Limb (tissue), 2 donors: ENCODE data around the gene ADAMTS17.
"Not testable (repeated sequence)": the region's sequence is repeated elsewhere in the genome, so short reads cannot be mapped to it uniquely, and the experiment has no call there.

Experiments used
- DNase-seq, 2 donors: peaks; one replicate each; pipeline ENCODE4 v3.0.0-alpha.2; 2016; ENCODE audit errors: extremely low spot score in 2 of 2

Gene ADAMTS17

DNA sequence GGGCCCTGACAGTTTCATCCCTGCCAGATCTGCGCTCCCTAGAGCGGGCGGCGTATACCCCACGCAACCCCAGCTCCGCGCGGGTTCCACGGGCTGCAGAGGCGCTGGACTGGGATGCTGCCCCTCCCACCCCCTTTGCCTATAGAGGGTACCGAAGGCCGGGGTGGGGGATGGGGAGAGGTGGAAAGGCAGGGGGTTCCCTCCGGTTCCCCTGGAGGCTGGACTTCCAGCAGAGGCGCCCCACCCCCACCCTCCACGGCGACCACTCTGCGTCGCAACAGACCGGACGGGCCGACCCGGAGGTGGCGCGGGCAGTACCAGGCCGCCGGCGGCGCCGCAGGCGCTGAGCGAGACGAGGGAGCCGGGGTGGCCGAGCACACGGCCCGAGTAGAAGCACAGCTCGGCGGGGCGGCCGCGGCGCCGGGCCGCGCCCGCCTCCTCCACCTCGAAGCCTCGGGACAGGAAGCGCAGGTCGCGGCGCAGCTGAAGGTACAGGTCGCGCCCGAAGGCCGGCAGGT, 995 bp downstream of the ADAMTS17 start:
- peak in 1 of 2 donors; percentile 53 for DNase-seq

DNA sequence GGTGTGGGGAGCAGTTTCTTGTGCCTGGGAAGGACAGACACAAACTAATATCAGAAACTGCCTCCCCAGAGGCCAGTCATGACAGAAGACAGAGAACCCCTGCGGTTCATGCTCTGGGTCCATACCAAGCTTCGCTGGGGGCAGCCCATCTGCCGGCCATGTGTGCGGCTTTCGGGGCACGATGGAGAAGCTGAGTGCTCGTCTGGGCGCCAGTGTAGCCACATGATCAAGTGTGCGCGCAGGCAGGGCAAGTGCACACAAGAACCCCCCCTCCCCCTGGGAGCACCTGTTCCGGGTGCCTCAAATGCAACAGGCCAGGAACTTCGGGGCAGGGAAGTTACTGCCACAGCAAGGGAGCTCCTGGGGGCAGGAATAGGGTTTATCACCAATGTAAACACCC, 1.8 kb downstream of the ADAMTS17 start:
- DNase-seq, result peak in 1 of 2 donors; percentile 56

GRCh38 chr15:100339451-100339850, 2.3 kb downstream of the ADAMTS17 start:
- DNase-seq, result not testable (repeated sequence)

GRCh38 chr15:100338971-100339444, 2.8 kb downstream of the ADAMTS17 start:
- peak; percentile 73 to 89 for DNase-seq

GRCh38 chr15:100338247-100338646, 3.5 kb downstream of the ADAMTS17 start:
- no peak for DNase-seq

DNA sequence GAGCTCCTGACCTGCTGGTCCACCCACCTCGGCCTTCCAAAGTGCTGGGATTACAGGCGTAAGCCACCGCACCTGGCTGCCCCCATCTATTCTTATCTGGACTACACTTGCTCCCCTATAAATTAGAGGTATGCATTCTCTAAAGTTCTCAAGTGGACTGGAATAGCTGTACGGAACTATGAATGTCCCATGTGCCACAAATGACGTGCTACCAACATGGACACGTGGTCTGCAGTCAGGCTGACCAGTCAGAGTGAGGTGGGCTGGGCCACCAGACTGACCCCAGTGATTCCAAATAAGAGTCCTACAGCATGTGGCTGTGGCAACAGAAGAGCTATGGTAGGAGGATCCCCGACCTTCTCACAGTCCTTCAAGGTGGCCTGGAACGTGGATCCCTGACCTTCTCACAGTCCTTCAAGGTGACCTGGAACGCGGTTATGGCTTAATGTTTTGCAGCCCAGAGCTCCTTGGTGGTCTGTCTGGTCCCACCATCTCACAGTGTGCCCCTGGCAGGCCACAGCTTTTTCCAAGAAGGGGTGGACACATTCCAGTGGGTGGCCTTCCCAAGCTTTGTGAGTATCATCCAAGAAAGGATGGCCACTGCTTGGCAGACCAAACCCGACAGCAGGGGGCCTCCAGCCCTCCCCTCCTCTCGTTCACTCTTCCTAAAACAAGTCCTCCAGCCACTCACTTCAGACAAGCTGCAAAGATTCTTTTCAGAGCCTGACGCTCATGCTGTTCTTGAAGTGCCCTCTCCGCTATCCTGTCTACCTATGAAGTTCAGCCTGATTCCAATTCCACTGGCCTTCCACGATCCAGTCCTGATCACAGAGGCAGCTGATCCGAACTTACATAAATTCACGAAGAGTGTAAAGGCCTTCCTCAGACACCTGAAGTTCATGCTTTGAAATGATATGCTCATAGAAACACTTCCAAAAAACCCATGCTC, 4.4 kb downstream of the ADAMTS17 start:
- DNase-seq, result no peak

- DNase-seq, result no peak
These were observed 5.7 kb downstream of the ADAMTS17 start for GRCh38 chr15:100336061-100336460.

- DNase-seq, result no peak
These were observed 6.3 kb downstream of the ADAMTS17 start for GRCh38 chr15:100335335-100335999.

DNA sequence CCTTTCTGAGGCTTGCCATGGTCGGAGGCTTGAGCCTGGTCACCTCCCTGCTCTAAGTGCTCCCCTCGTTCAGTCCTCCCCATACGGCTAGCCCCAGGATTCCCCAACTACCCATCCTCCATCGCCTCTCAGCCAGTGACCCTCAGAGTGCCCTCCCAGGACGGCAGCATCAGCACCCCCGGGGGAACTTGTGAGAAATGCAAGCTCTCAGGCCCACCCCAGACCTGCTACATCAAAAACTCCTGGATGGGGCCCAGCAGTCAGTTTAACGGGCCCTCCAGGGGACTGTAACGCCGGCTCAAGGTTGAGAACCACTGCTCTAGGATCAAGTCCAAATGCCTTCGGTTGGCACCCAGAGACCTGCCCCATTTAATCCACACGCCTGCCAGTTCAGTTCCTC, 6.9 kb downstream of the ADAMTS17 start:
- no peak for DNase-seq

GRCh38 chr15:100334456-100334855, 7.3 kb downstream of the ADAMTS17 start:
- DNase-seq, result no peak

GRCh38 chr15:100334015-100334414, 7.8 kb downstream of the ADAMTS17 start:
- no peak for DNase-seq

GRCh38 chr15:100333236-100333635, 8.5 kb downstream of the ADAMTS17 start:
- DNase-seq, result no peak

- no peak for DNase-seq
These were observed 9.1 kb downstream of the ADAMTS17 start for GRCh38 chr15:100332721-100333120.

DNA sequence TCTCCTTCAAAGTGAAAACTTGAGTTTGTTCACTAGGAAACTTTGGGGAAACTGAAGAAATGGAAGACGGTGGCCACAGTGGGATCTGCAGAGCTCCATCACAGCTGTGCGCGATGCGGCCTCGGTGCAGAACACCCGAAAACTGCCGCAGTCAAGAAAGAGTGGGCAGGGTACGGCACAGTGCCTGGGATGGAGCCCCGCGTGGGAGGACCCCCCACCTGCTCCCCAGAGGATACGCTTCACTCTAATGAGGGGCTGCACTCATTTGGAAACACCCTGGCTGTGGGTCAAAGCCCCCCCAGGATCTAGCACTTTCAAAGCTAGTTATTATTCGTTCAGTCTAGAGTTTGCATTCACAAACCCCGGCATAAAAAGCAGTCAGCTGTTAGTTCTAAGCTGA, 9.5 kb downstream of the ADAMTS17 start:
- DNase-seq, result no peak

- no peak for DNase-seq
These were observed 11.1 kb downstream of the ADAMTS17 start for GRCh38 chr15:100330629-100331215.

DNA sequence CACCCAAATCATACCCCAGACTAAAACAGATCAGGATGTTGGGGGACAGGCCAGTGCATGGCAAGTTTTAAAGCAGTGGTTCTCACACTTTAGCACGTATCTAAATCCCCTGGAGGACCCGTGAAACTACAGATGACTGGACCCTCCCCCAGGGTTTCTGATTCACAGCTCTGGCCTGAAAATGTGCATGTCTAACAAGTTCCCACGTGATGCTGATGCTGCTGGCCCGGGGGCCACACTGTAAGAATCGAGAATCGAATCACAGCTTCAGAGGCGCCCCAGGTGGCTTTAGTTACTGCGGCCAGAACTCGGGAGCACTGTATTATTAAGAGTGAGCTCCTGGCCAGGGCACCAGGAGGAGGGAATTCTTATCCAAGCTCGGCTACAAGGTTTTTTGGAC, 11.6 kb downstream of the ADAMTS17 start:
- peak in 1 of 2 donors; percentile 16 for DNase-seq

DNA sequence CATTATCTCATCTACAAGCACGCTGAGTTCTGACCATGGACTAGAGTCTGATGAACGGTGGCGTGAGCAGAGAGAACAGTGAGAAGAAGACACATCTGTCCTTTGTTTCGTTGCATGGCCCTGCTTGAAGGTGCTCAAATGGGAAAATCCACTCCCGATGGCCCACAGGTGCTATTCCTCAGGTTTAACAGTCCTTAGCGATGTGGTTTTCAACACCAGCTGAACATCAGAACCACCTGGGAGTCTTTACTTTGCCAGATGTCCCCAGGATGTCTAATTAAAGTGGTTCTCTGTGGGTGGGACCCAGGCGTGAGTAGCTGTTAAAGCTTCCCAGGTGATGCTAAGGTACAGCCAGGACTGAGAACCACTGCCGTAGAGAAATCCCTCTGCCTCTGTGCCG, 13.0 kb downstream of the ADAMTS17 start:
- DNase-seq, result peak in 1 of 2 donors; percentile 21

GRCh38 chr15:100318880-100319279, 22.9 kb downstream of the ADAMTS17 start:
- DNase-seq, result peak in 1 of 2 donors; percentile 9

GRCh38 chr15:100314809-100315400, 26.9 kb downstream of the ADAMTS17 start:
- DNase-seq, result no peak

DNA sequence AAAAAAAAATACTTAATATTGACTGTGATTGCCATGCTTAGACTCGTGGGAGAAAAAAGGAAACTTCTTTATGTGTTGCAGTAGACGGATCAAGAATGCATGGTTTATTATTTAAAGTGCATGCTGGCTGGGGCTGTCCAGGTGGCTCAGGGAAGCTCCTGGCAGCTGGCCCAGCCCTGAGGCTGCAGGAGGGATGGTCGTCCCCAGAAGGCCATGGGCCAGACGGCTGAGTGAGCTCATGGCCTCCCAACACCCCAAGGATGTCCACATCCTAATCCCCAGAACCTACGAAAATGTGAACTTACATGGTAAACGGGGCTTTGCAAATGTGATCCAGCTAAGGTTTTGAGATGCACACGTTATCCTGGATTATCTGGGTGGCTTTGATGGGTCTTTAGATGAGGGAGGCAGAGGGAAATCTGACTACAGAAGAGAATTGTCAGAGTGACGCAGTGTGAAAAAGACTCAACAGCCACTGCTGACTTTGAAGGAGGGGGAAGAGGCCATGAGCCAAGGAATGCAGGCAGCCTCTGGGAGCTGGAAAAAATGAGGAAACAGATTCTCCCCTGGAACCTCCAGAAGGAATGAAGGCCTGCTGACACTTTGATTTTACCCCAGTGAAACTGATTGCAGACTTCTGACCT, 29.8 kb downstream of the ADAMTS17 start:
- peak; percentile 58 to 66 for DNase-seq

GRCh38 chr15:100311154-100311625, 30.6 kb downstream of the ADAMTS17 start:
- peak; percentile 74 to 76 for DNase-seq
